Neuronal stem cell (in vitro differentiated cells): ENCODE results near the gene GSTM3.
"Not testable (repeated sequence)": the region's sequence is repeated elsewhere in the genome, so short reads cannot be mapped to it uniquely, and the experiment has no call there.

Source experiments
- DNase-seq: peaks from one replicate; pipeline ENCODE4 v3.0.0-alpha.2; 2013; ENCODE audit warnings: low spot score
- H2AFZ ChIP-seq: one replicate; pipeline ENCODE4 v1.6.1; 2013; ENCODE audit warnings: mild to moderate bottlenecking, low read length, inconsistent platforms
- H2AK5ac ChIP-seq: 2 replicates; pipeline ENCODE4 v1.6.1; 2013; ENCODE audit warnings: low read depth, mild to moderate bottlenecking, inconsistent platforms, low read length, moderate library complexity, mixed read lengths
- H2BK120ac ChIP-seq: 2 replicates; pipeline ENCODE4 v1.6.1; 2013; ENCODE audit warnings: low read depth, mild to moderate bottlenecking, inconsistent platforms, low read length, moderate library complexity, mixed read lengths
- H2BK12ac ChIP-seq: one replicate; pipeline ENCODE4 v1.6.1; 2013; ENCODE audit warnings: low read length, inconsistent platforms
- H2BK15ac ChIP-seq: 2 replicates; pipeline ENCODE4 v1.6.1; 2013; ENCODE audit warnings: mild to moderate bottlenecking, low read length, inconsistent platforms, mixed read lengths
- H2BK5ac ChIP-seq: one replicate; pipeline ENCODE4 v1.6.1; 2013; ENCODE audit warnings: inconsistent platforms, mild to moderate bottlenecking, low read length, moderate library complexity
- H3K14ac ChIP-seq: one replicate; pipeline ENCODE4 v1.6.1; 2013; ENCODE audit warnings: low read length, inconsistent platforms
- H3K18ac ChIP-seq: 2 replicates; pipeline ENCODE4 v1.6.1; 2013; ENCODE audit warnings: low read length, inconsistent platforms
- H3K23ac ChIP-seq: 2 replicates; pipeline ENCODE4 v1.6.1; 2013; ENCODE audit warnings: low read depth, mild to moderate bottlenecking, mixed read lengths, low read length, inconsistent platforms; ENCODE audit not compliant: poor library complexity
- H3K27ac ChIP-seq: replicated peaks from 3 replicates; pipeline ENCODE4 v1.5.1; 2013; ENCODE audit warnings: low read length, inconsistent platforms
- H3K27me3 ChIP-seq, 3 experiments: 2 replicates each; pipeline ENCODE4 v1.6.1; 2013; ENCODE audit warnings: low read length in 3 of 3, mild to moderate bottlenecking in 2 of 3, inconsistent platforms in 1 of 3, low read depth in 1 of 3, mixed read lengths in 1 of 3, moderate library complexity in 1 of 3; ENCODE audit not compliant: control insufficient read depth in 3 of 3, insufficient read depth in 3 of 3
- H3K36me3 ChIP-seq, 2 donors: replicated peaks in 1 of 2; 2 replicates each; pipeline ENCODE4 v1.6.1; 2013; ENCODE audit warnings: low read length in 2 of 2; ENCODE audit not compliant: control insufficient read depth in 2 of 2, insufficient read depth in 2 of 2
- H3K4ac ChIP-seq: 2 replicates; pipeline ENCODE4 v1.6.1; 2013; ENCODE audit warnings: inconsistent platforms, mild to moderate bottlenecking, low read length, moderate library complexity
- H3K4me1 ChIP-seq, 2 donors: 1 replicate in 1 of 2; 2 replicates in 1 of 2; pipeline ENCODE4 v1.6.1; 2013; ENCODE audit warnings: low read length in 2 of 2, low read depth in 1 of 2; ENCODE audit not compliant: control insufficient read depth in 2 of 2, insufficient read depth in 1 of 2
- H3K4me2 ChIP-seq: one replicate; pipeline ENCODE4 v1.6.1; 2013; ENCODE audit warnings: mild to moderate bottlenecking, low read length, inconsistent platforms; ENCODE audit not compliant: insufficient read depth, poor library complexity, severe bottlenecking
- H3K4me3 ChIP-seq, 2 donors: 2 replicates each; pipeline ENCODE4 v1.5.1; 2013; ENCODE audit warnings: low read length in 2 of 2, mild to moderate bottlenecking in 2 of 2, inconsistent platforms in 1 of 2, moderate library complexity in 1 of 2
- H3K79me1 ChIP-seq: one replicate; pipeline ENCODE4 v1.6.1; 2013; ENCODE audit warnings: low read depth, mild to moderate bottlenecking, inconsistent platforms, low read length, moderate library complexity
- H3K9ac ChIP-seq: one replicate; pipeline ENCODE4 v1.6.1; 2013; ENCODE audit warnings: mild to moderate bottlenecking, low read depth, low read length, inconsistent platforms; ENCODE audit not compliant: poor library complexity
- H3K9me3 ChIP-seq, 2 donors: replicated peaks in 1 of 2; 2 replicates each; pipeline versions ENCODE3 to v1.6.1; 2013; ENCODE audit warnings: low read length in 2 of 2, mild to moderate bottlenecking in 2 of 2, inconsistent platforms in 1 of 2, low read depth in 1 of 2, mixed read lengths in 1 of 2, moderate library complexity in 1 of 2; ENCODE audit not compliant: control insufficient read depth in 2 of 2, insufficient read depth in 1 of 2
- H4K8ac ChIP-seq: one replicate; pipeline ENCODE4 v1.6.1; 2013; ENCODE audit warnings: low read depth, mild to moderate bottlenecking, inconsistent platforms, low read length, moderate library complexity
- H4K91ac ChIP-seq: one replicate; pipeline ENCODE4 v1.6.1; 2013; ENCODE audit warnings: low read length, low read depth, mild to moderate bottlenecking, inconsistent platforms; ENCODE audit not compliant: poor library complexity
- WGBS, 2 donors: extraction: QIAGEN DNeasy Blood & Tissue Kit; methylation state at CpG; one replicate each; pipeline ENCODE4 v1.1.7; 2013; ENCODE audit warnings: missing lambda C conversion rate in 2 of 2, mixed read lengths in 1 of 2; ENCODE audit not compliant: insufficient read length in 2 of 2, insufficient replicate concordance in 1 of 2; ENCODE audit errors: extremely low coverage in 2 of 2; 5-methylcytosine and 5-hydroxymethylcytosine counted together

Gene GSTM3

DNA sequence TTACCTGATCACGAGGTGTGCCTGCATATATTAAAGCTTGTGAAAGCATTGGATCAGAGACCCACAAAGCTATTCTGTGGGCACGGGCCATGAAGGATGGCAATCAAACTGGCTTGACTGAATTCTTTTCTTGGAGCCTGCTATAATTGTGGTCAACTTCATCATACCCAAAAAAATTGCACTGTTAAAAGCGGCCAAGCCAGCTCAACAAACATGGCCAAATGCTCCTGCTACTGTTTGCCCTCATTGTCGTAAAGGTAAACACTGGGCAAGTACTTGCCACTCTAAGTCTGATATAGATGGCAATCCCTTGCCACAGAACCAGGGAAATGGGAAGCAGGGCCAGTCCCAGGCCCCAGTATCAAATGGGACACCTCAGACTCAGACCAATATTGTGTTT lies 35.4 kb downstream of the GSTM3 start:
- no peaks in the 10 kb centered on the region for H3K9me3 ChIP-seq
- H4K8ac ChIP-seq = no peak overlapping the region
- H3K4ac ChIP-seq = no peak overlapping the region
- H3K36me3 ChIP-seq = no peaks in the 10 kb centered on the region
- no peak overlapping the region for H2BK120ac ChIP-seq
- no peak overlapping the region for H2BK5ac ChIP-seq
- H2AK5ac ChIP-seq = no peak overlapping the region
- no peak overlapping the region for H2AFZ ChIP-seq
- H4K91ac ChIP-seq = no peak overlapping the region
- H2BK12ac ChIP-seq = no peak overlapping the region
- no peak overlapping the region for H3K18ac ChIP-seq
- DNase-seq = no peak
- H3K79me1 ChIP-seq = no peaks in the 10 kb centered on the region
- no peaks in the 10 kb centered on the region for H3K4me1 ChIP-seq
- no peak overlapping the region for H3K27ac ChIP-seq
- H3K23ac ChIP-seq = no peak overlapping the region
- H3K14ac ChIP-seq = no peak overlapping the region
- no peak overlapping the region for H3K4me2 ChIP-seq
- no peak overlapping the region for H3K9ac ChIP-seq
- no peak overlapping the region for H3K4me3 ChIP-seq
- WGBS, 2 donors = no CpG with 5 or more reads among the region's 4 CpGs
- no peak overlapping the region for H2BK15ac ChIP-seq
- H3K27me3 ChIP-seq = no peaks in the 10 kb centered on the region

DNA sequence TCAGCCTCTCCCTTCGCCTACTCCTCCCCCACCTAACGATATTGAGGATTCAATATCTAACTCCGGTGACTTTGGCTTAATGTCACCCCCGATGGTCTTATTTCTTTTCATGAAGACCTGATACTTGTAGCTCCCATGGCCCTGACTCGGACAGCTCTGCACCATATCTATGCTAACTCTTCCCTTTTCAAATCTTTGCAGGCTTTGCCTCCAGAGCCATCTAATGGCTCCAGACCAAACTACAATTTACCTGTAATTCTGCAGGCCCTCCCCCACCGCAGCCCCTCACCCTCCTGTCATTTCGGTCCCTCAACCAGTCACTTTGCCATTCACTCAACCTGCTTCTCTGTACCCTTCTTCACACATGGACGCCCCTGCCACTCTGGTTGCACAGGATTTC lies 36.7 kb downstream of the GSTM3 start:
- H2AK5ac ChIP-seq = no peak overlapping the region

DNA sequence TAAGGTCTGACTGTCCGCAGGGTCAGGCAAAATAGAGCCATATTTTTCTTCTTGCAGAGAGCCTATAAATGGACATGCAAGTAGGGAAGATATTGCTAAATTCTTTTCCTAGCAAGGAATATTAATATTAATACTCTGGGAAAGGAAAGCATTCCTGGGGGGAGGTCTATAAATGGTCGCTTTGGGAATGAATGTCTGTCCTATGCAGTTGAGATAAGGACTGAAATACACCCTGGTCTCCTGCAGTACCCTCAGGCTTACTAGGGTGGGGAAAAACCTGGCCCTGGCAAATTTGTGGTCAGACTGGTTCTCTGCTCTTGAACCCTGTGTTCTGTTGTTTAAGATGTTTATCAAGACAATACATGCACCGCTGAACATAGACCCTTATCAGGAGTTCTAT lies 37.9 kb downstream of the GSTM3 start:
- H2BK15ac ChIP-seq, H3K18ac ChIP-seq, H3K36me3 ChIP-seq, H4K8ac ChIP-seq, H4K91ac ChIP-seq, H2AK5ac ChIP-seq, H3K4ac ChIP-seq, H3K27me3 ChIP-seq, H3K23ac ChIP-seq, H2BK120ac ChIP-seq, H2BK5ac ChIP-seq, H2AFZ ChIP-seq, H3K14ac ChIP-seq, H3K4me2 ChIP-seq, H3K27ac ChIP-seq, DNase-seq, H3K4me3 ChIP-seq, H3K4me1 ChIP-seq, H3K9ac ChIP-seq, H3K79me1 ChIP-seq, H2BK12ac ChIP-seq, H3K9me3 ChIP-seq: not testable (repeated sequence)
- no CpG with 5 or more reads among the region's 3 CpGs for WGBS, 2 donors

More for the DNA sequence above, 36.7 kb downstream of the GSTM3 start:
- H3K79me1 ChIP-seq = no peaks in the 10 kb centered on the region
- H2AFZ ChIP-seq = no peak overlapping the region
- H2BK120ac ChIP-seq = no peak overlapping the region
- no peak overlapping the region for H2BK5ac ChIP-seq
- no peaks in the 10 kb centered on the region for H3K9me3 ChIP-seq
- no peak for DNase-seq
- no peak overlapping the region for H2BK15ac ChIP-seq
- H3K4me1 ChIP-seq = no peaks in the 10 kb centered on the region
- H3K4me3 ChIP-seq = no peak overlapping the region
- H3K14ac ChIP-seq = no peak overlapping the region
- no peak overlapping the region for H3K4ac ChIP-seq
- H4K91ac ChIP-seq = no peak overlapping the region
- no peak overlapping the region for H3K27ac ChIP-seq
- H3K4me2 ChIP-seq = no peak overlapping the region
- WGBS, 2 donors = no CpG with 5 or more reads among the region's 8 CpGs
- H4K8ac ChIP-seq = no peak overlapping the region
- H3K27me3 ChIP-seq = no peaks in the 10 kb centered on the region
- H2BK12ac ChIP-seq = no peak overlapping the region
- H3K23ac ChIP-seq = no peak overlapping the region
- H3K18ac ChIP-seq = no peak overlapping the region
- H3K9ac ChIP-seq = no peak overlapping the region
- H3K36me3 ChIP-seq = no peaks in the 10 kb centered on the region

DNA sequence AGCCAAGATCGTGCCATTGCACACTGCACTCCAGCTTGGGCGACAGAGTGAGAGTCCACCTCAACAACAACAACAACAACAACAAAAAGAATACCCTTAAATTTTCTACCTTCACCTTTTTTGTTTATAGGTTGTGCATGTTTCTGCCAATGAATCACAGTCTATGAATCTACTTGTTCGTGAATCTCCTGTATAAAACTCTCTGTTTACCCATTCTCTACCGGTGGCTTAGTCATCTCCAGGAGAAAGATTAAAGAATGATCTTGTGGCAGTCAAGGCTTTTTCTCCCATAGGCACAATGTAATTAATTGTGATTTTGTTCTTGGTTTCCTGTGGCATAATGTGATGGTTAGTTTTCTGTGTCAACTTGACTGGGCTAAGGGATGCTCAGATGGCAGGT lies 43.0 kb downstream of the GSTM3 start:
- not testable (repeated sequence) for H3K4ac ChIP-seq, H3K36me3 ChIP-seq, H2BK120ac ChIP-seq, H3K14ac ChIP-seq, H3K27me3 ChIP-seq, H4K91ac ChIP-seq, H3K4me1 ChIP-seq, H3K23ac ChIP-seq, H3K18ac ChIP-seq, H3K9ac ChIP-seq, H4K8ac ChIP-seq, H3K4me3 ChIP-seq, H2BK15ac ChIP-seq, DNase-seq, H3K4me2 ChIP-seq, H2BK12ac ChIP-seq, H2AFZ ChIP-seq, H3K27ac ChIP-seq, H3K79me1 ChIP-seq, H2BK5ac ChIP-seq, H2AK5ac ChIP-seq, H3K9me3 ChIP-seq
- no CpG with 5 or more reads among the region's 4 CpGs for WGBS, 2 donors
